ENCODE results near the gene FANK1.
A peak's percentile ranks its signal among the peaks of the same experiment; 100 is the strongest.

FANK1 gene

GRCh38 chr10:126006906-126007305 lies 110.5 kb downstream of the FANK1 start:
- Histone ChIP-seq H3K27ac (no peak overlapping the region), H3K9me3 (no peaks in the 10 kb centered on the region), H3K9ac (no peak overlapping the region), H3K36me3 (no peaks in the 10 kb centered on the region), H3K27me3 (no peaks in the 10 kb centered on the region), H3K4me1 (peaks cover 38% of the 10 kb centered on the region), H4K20me1 (no peaks in the 10 kb centered on the region), H3K4me2 (no peak overlapping the region), H3K4me3 (no peak overlapping the region)
- no peak for TF ChIP-seq Cebpa-rat (IDR thresholded peaks at IDR 0.05)

GRCh38 chr10:126009650-126010049 lies 113.3 kb downstream of the FANK1 start:
- Histone ChIP-seq H3K4me1 (peaks cover 43% of the 10 kb centered on the region), H3K4me3 (no peak overlapping the region), H4K20me1 (no peaks in the 10 kb centered on the region), H3K9me3 (no peaks in the 10 kb centered on the region), H3K27ac (no peak overlapping the region), H3K4me2 (peak overlapping the region; percentile 63), H3K27me3 (no peaks in the 10 kb centered on the region), H3K9ac (no peak overlapping the region), H3K36me3 (no peaks in the 10 kb centered on the region)
- TF ChIP-seq Cebpa-rat (IDR thresholded peaks at IDR 0.05), result no peak

GRCh38 chr10:126011995-126012394 lies 115.6 kb downstream of the FANK1 start:
- Histone ChIP-seq H3K9me3 (no peaks in the 10 kb centered on the region), H3K4me1 (peaks cover 43% of the 10 kb centered on the region), H3K27ac (no peak overlapping the region), H3K4me2 (no peak overlapping the region), H3K36me3 (no peaks in the 10 kb centered on the region), H3K4me3 (no peak overlapping the region), H3K27me3 (no peaks in the 10 kb centered on the region), H3K9ac (no peak overlapping the region), H4K20me1 (no peaks in the 10 kb centered on the region)
- TF ChIP-seq Cebpa-rat (IDR thresholded peaks at IDR 0.05), result no peak

- no peak overlapping the region for H3K4me3 ChIP-seq
- peaks cover 38% of the 10 kb centered on the region for H3K4me1 ChIP-seq
- no peaks in the 10 kb centered on the region for H3K36me3 ChIP-seq
- TF ChIP-seq Cebpa-rat (IDR thresholded peaks at IDR 0.05), result no peak
- H4K20me1 ChIP-seq, result no peaks in the 10 kb centered on the region
- no peak overlapping the region for H3K9ac ChIP-seq
- H3K27me3 ChIP-seq, result no peaks in the 10 kb centered on the region
- no peak overlapping the region for H3K27ac ChIP-seq
- H3K4me2 ChIP-seq, result no peak overlapping the region
- H3K9me3 ChIP-seq, result no peaks in the 10 kb centered on the region
These were observed 116.1 kb downstream of the FANK1 start for GRCh38 chr10:126012485-126012884.

GRCh38 chr10:126013489-126014281 lies 117.3 kb downstream of the FANK1 start:
- Histone ChIP-seq H3K36me3 (no peaks in the 10 kb centered on the region), H4K20me1 (no peaks in the 10 kb centered on the region), H3K27me3 (no peaks in the 10 kb centered on the region), H3K4me2 (no peak overlapping the region), H3K4me1 (peaks cover 26% of the 10 kb centered on the region), H3K27ac (no peak overlapping the region), H3K4me3 (no peak overlapping the region), H3K9me3 (no peaks in the 10 kb centered on the region), H3K9ac (no peak overlapping the region)
- no peak for TF ChIP-seq Cebpa-rat (IDR thresholded peaks at IDR 0.05)

- Histone ChIP-seq H3K4me3 (no peak overlapping the region), H4K20me1 (no peaks in the 10 kb centered on the region), H3K27ac (no peak overlapping the region), H3K36me3 (no peaks in the 10 kb centered on the region), H3K9ac (no peak overlapping the region), H3K27me3 (no peaks in the 10 kb centered on the region), H3K4me1 (peaks cover 20% of the 10 kb centered on the region), H3K4me2 (no peak overlapping the region), H3K9me3 (no peaks in the 10 kb centered on the region)
- no peak for TF ChIP-seq Cebpa-rat (IDR thresholded peaks at IDR 0.05)
These were observed 117.9 kb downstream of the FANK1 start for GRCh38 chr10:126014309-126014708.

- TF ChIP-seq Cebpa-rat (IDR thresholded peaks at IDR 0.05), result no peak
- H3K27ac ChIP-seq, result no peak overlapping the region
- H3K9ac ChIP-seq, result no peak overlapping the region
- H3K4me3 ChIP-seq, result no peak overlapping the region
- no peaks in the 10 kb centered on the region for H3K27me3 ChIP-seq
- no peak overlapping the region for H3K4me2 ChIP-seq
- peaks cover 10% of the 10 kb centered on the region; the same call in 1 of the 2 replicates for H3K4me1 ChIP-seq
- H3K9me3 ChIP-seq, result no peaks in the 10 kb centered on the region
- no peaks in the 10 kb centered on the region for H4K20me1 ChIP-seq
- H3K36me3 ChIP-seq, result no peaks in the 10 kb centered on the region
These were observed 119.0 kb downstream of the FANK1 start for GRCh38 chr10:126015413-126015812.

- H3K4me3 ChIP-seq, result no peak overlapping the region
- no peak overlapping the region for H3K27ac ChIP-seq
- peaks cover 10% of the 10 kb centered on the region; the same call in 1 of the 2 replicates for H3K4me1 ChIP-seq
- H4K20me1 ChIP-seq, result no peaks in the 10 kb centered on the region
- no peaks in the 10 kb centered on the region for H3K27me3 ChIP-seq
- no peaks in the 10 kb centered on the region for H3K9me3 ChIP-seq
- TF ChIP-seq Cebpa-rat (IDR thresholded peaks at IDR 0.05), result no peak
- no peak overlapping the region for H3K9ac ChIP-seq
- no peak overlapping the region for H3K4me2 ChIP-seq
- no peaks in the 10 kb centered on the region for H3K36me3 ChIP-seq
These were observed 119.9 kb downstream of the FANK1 start for GRCh38 chr10:126016156-126016805.

- Histone ChIP-seq H3K4me1 (peaks cover 5% of the 10 kb centered on the region; the same call in 1 of the 2 replicates), H3K27me3 (no peaks in the 10 kb centered on the region), H3K9ac (no peak overlapping the region), H3K36me3 (no peaks in the 10 kb centered on the region), H3K4me2 (no peak overlapping the region), H3K9me3 (no peaks in the 10 kb centered on the region), H3K27ac (no peak overlapping the region), H4K20me1 (no peaks in the 10 kb centered on the region), H3K4me3 (no peak overlapping the region)
- no peak for TF ChIP-seq Cebpa-rat (IDR thresholded peaks at IDR 0.05)
These were observed 120.5 kb downstream of the FANK1 start for GRCh38 chr10:126016882-126017281.

GRCh38 chr10:126017961-126018560 lies 121.7 kb downstream of the FANK1 start:
- Histone ChIP-seq H3K36me3 (no peaks in the 10 kb centered on the region), H3K27ac (no peak overlapping the region), H3K9ac (no peak overlapping the region), H3K9me3 (no peaks in the 10 kb centered on the region), H4K20me1 (no peaks in the 10 kb centered on the region), H3K27me3 (no peaks in the 10 kb centered on the region), H3K4me3 (no peak overlapping the region), H3K4me1 (no peaks in the 10 kb centered on the region), H3K4me2 (no peak overlapping the region)
- no peak for TF ChIP-seq Cebpa-rat (IDR thresholded peaks at IDR 0.05)

All from BLaER1 (cell line).